ENCODE data around the gene KCNMA1.

DNA sequence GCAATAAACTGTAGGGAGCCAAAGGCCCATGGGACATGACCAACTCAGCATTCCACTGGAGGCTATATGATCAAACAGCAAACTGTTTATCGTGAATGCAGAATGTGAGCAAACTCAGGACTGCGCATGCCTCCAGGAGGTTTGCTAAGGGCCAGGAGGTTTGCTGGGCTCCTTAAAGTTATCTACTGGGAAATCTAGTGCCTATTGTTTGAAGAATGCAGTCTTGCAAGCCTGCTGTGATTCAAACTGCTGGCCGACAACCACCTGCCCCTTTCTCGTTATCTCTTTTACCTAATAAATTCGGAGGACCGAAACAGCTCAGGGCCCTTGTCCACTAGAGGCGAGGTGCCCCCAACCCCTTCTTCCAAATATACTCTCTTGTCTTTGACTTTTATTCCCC is 404.1 kb downstream of the KCNMA1 start:
- TF ChIP-seq GATA2 (IDR thresholded peaks at IDR 0.05; ENCODE audit: low read depth, low read length), result no peak
- TF ChIP-seq GATA3 (IDR thresholded peaks at IDR 0.05; ENCODE audit: low read depth, low read length), result no peak

All from SH-SY5Y (cell line).